CD4-positive, alpha-beta T cell (primary cell): Measurements from ENCODE around the gene ABCG1. TPM values are rescaled to one million over a fixed set of nuclear protein-coding genes. Genes with fewer than 3 reads are reported as not detected.

ENCODE experiments used
- ATAC-seq: fragments of 200-7000 bp; cut with Tn5 transposase; one replicate; pipeline ENCODE4 v1.10.0; 2022; ENCODE audit warnings: mild to moderate bottlenecking; ENCODE audit not compliant: poor library complexity
- CTCF ChIA-PET: fragments of 350-600 bp; sonication (Branson Sonifier 250); formaldehyde crosslinking; loops from one replicate; lab custom pipeline; 2021; ENCODE audit warnings: antibody characterized with exemption, inconsistent platforms; lab: Charles Lee
- POLR2A ChIA-PET: fragments of 350-600 bp; sonication (Branson Sonifier 250); formaldehyde crosslinking; loops from one replicate; lab custom pipeline; 2021; ENCODE audit warnings: antibody characterized with exemption, inconsistent platforms; lab: Charles Lee
- DNase-seq, 14 experiments: peaks; one replicate each; pipeline ENCODE4 v3.0.0-alpha.2; 2013 to 2020; ENCODE audit warnings: mixed read lengths in 2 of 14
- H3K27ac ChIP-seq, 2 donors: one replicate each; pipeline versions ENCODE4 v1.5.1 to v1.7.0; 2013; ENCODE audit warnings: low read length in 2 of 2, low read depth in 1 of 2, mild to moderate bottlenecking in 1 of 2
- H3K27me3 ChIP-seq, 2 experiments: 1 replicate in 1 of 2; 2 replicates in 1 of 2; pipeline versions ENCODE4 v1.6.1 to v1.7.0; 2013; ENCODE audit warnings: low read length in 2 of 2, control low read depth in 1 of 2, mild to moderate bottlenecking in 1 of 2, moderate library complexity in 1 of 2; ENCODE audit not compliant: insufficient read depth in 2 of 2, control insufficient read depth in 1 of 2
- H3K36me3 ChIP-seq: one replicate; pipeline ENCODE4 v1.6.1; 2013; ENCODE audit warnings: low read length, control low read depth; ENCODE audit not compliant: insufficient read depth
- H3K4me1 ChIP-seq: one replicate; pipeline ENCODE4 v1.6.1; 2013; ENCODE audit warnings: low read length, control low read depth; ENCODE audit not compliant: insufficient read depth
- H3K4me3 ChIP-seq: one replicate; pipeline ENCODE4 v1.5.1; 2013; ENCODE audit warnings: mild to moderate bottlenecking, low read length, moderate library complexity
- H3K9me3 ChIP-seq, 2 experiments: 1 replicate in 1 of 2; 2 replicates in 1 of 2; pipeline versions ENCODE4 v1.6.1 to v1.7.0; 2013; ENCODE audit warnings: low read length in 2 of 2, mild to moderate bottlenecking in 2 of 2, control low read depth in 1 of 2, moderate library complexity in 1 of 2; ENCODE audit not compliant: control insufficient read depth in 1 of 2, insufficient read depth in 1 of 2
- H3K27ac Mint-ChIP-seq: one replicate; pipeline ENCODE4 v1.8.0; 2020; ENCODE audit warnings: mixed read lengths
- H3K27me3 Mint-ChIP-seq: one replicate; pipeline ENCODE4 v1.8.0; 2021; ENCODE audit warnings: mixed read lengths
- H3K36me3 Mint-ChIP-seq: one replicate; pipeline ENCODE4 v1.8.0; 2021; ENCODE audit warnings: low read depth, mixed read lengths
- H3K4me1 Mint-ChIP-seq: one replicate; pipeline ENCODE4 v1.8.0; 2021; ENCODE audit warnings: low read depth, mixed read lengths
- H3K4me3 Mint-ChIP-seq: one replicate; pipeline ENCODE4 v1.8.0; 2020; ENCODE audit warnings: mild to moderate bottlenecking, mixed read lengths
- H3K9me3 Mint-ChIP-seq: one replicate; pipeline ENCODE4 v1.8.0; 2020; ENCODE audit warnings: mixed read lengths
- intact Hi-C, 2 experiments: fragments of 100-400 bp; cut with DNase I in 1 of 2; cut with micrococcal nuclease in 1 of 2; formaldehyde crosslinking; loops; one replicate each; pipeline versions ENCODE4 v1.15.1 to v1.9.0; 2023 to 2025; cut with DNase I, micrococcal nuclease
- total RNA-seq, 174 experiments: library from RNA in 2 of 174; stranded (reverse) in 2 of 174; gene quantifications; one replicate each; pipeline ENCODE4 v1.2.3 and lab custom pipeline; 2021 to 2026
- TF ChIP-seq, protein P1 (sequence below): fragments of 200-600 bp; IDR thresholded peaks from one replicate; pipeline ENCODE4 v1.8.0; 2022; ENCODE audit warnings: antibody characterized with exemption, mild to moderate bottlenecking

Gene ABCG1
- total RNA-seq, 2 experiments from 2014 or later, result 109 to 116 TPM

DNA sequence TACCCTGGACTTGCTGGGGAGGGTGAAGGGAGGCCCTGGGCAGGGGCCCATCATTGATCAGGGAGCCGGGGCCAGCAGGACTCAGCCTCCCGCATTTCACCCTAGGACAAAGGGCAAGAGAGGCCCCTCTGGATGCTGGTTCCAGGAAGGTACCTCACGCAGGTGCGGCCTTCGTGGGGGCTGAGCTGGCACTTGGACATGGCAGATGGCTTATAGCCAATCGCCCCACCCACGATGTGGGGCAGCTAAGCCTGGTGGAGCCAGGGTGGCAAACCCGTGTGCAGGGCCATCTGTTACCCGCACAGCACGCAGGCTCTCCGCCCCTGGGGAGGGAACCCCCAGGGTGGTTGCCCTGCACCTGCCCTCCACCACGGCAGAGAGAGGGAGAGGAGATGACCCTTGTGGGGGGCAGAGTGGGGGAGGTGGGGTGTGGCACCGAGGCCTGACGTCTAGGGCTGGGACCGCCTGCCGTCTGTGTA is 93.7 kb downstream of the ABCG1 start:
- Mint-ChIP-seq H3K36me3 (no peaks in the 10 kb centered on the region), H3K4me3 (no peak overlapping the region), H3K9me3 (no peaks in the 10 kb centered on the region), H3K27me3 (peaks cover 8% of the 10 kb centered on the region), H3K4me1 (peaks cover 9% of the 10 kb centered on the region), H3K27ac (no peak overlapping the region)
- DNase-seq, result no peak
- H3K4me3 ChIP-seq, result no peak overlapping the region
- ChIA-PET POLR2A (no interaction called here), CTCF (no interaction called here)
- no peak for ATAC-seq
- no peaks in the 10 kb centered on the region for H3K36me3 ChIP-seq
- H3K9me3 ChIP-seq, result no peaks in the 10 kb centered on the region
- H3K4me1 ChIP-seq, result peaks cover 11% of the 10 kb centered on the region
- H3K27me3 ChIP-seq, result peaks cover 0 to 5% of the 10 kb centered on the region in 2 experiments
- H3K27ac ChIP-seq, result no peak overlapping the region
- TF ChIP-seq, protein P1, sequence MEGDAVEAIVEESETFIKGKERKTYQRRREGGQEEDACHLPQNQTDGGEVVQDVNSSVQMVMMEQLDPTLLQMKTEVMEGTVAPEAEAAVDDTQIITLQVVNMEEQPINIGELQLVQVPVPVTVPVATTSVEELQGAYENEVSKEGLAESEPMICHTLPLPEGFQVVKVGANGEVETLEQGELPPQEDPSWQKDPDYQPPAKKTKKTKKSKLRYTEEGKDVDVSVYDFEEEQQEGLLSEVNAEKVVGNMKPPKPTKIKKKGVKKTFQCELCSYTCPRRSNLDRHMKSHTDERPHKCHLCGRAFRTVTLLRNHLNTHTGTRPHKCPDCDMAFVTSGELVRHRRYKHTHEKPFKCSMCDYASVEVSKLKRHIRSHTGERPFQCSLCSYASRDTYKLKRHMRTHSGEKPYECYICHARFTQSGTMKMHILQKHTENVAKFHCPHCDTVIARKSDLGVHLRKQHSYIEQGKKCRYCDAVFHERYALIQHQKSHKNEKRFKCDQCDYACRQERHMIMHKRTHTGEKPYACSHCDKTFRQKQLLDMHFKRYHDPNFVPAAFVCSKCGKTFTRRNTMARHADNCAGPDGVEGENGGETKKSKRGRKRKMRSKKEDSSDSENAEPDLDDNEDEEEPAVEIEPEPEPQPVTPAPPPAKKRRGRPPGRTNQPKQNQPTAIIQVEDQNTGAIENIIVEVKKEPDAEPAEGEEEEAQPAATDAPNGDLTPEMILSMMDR, result no peak
- intact Hi-C loops, result no loop called here

DNA sequence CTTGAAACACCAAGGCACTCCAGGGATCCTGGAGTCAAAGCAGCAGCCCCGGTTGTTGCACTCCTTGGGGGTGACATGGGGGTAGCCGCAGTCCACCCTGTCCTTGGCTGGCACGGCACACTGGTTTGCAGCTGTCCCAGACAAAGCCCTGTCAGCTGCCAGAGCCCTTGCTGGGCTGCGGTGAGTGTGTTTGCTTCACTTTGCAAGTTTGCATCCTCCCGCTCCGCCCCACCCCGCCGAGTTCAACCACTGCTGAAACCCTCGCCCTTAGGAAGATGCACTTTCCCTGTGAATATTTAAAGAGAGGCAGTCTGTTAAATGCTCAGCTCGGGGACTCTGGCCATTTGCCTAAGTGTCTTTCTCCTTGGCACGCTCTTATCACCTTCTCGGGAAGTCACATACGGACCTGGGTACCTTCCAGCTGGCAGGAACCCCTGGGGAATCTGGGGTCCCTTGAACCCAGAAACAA is 94.6 kb downstream of the ABCG1 start:
- H3K27me3 Mint-ChIP-seq, result peaks cover 5% of the 10 kb centered on the region
- POLR2A ChIA-PET, result no interaction called here
- H3K36me3 ChIP-seq, result no peaks in the 10 kb centered on the region
- no peaks in the 10 kb centered on the region for H3K36me3 Mint-ChIP-seq
- intact Hi-C loops, result no loop called here
- no peak overlapping the region for H3K27ac ChIP-seq
- H3K27me3 ChIP-seq, result no peaks in the 10 kb centered on the region
- H3K4me1 Mint-ChIP-seq, result peaks cover 9% of the 10 kb centered on the region
- no peak for ATAC-seq
- H3K4me1 ChIP-seq, result peaks cover 11% of the 10 kb centered on the region
- H3K4me3 ChIP-seq, result no peak overlapping the region
- H3K9me3 Mint-ChIP-seq, result no peaks in the 10 kb centered on the region
- no peak overlapping the region for H3K4me3 Mint-ChIP-seq
- TF ChIP-seq, protein P1, result no peak
- no peak for DNase-seq
- CTCF ChIA-PET, result no interaction called here
- no peaks in the 10 kb centered on the region for H3K9me3 ChIP-seq
- H3K27ac Mint-ChIP-seq, result no peak overlapping the region

DNA sequence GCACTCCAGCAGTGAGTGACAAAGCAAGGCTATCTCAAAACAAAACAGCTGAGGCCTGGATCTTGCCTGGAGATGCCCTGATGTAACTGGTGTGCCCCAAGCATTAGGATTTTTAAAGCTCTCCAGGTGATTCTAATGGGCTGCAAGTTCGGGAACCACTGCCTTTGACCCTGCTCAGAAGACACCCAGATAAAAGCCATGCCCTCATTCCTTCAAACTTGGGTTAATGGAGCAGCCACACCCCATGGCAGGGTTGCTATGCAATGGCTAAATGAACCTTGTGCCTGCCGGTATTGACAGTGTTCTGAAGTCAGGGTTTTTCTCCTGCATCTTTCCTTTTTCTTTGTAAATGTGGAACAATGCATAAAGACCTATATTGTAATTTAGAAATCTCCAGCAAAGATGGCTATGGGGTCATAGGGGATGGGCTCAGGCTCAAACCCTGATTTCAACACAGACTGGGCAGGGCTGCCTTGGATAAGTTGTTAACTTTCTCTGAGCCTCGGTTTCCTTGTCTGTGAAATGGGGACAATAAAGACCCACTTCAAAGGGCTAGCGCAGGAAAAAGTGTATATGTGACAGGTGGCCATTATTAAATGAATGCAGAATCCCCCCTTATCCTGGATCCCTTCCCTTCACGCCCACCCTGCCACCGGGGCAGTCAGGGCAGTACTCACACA is 95.8 kb downstream of the ABCG1 start:
- intact Hi-C loops, result no loop called here
- no peak for ATAC-seq

More for the DNA sequence above, 95.8 kb downstream of the ABCG1 start:
- CTCF ChIA-PET, result no interaction called here
- TF ChIP-seq, protein P1, result no peak
- Mint-ChIP-seq H3K27me3 (no peaks in the 10 kb centered on the region), H3K4me3 (no peak overlapping the region), H3K4me1 (peaks cover 4% of the 10 kb centered on the region), H3K27ac (no peak overlapping the region), H3K36me3 (no peaks in the 10 kb centered on the region), H3K9me3 (no peaks in the 10 kb centered on the region)
- peaks cover 11% of the 10 kb centered on the region for H3K4me1 ChIP-seq
- DNase-seq, result no peak
- no peaks in the 10 kb centered on the region for H3K9me3 ChIP-seq
- no peak overlapping the region for H3K4me3 ChIP-seq
- no peaks in the 10 kb centered on the region for H3K27me3 ChIP-seq
- POLR2A ChIA-PET, result no interaction called here
- no peak overlapping the region for H3K27ac ChIP-seq
- H3K36me3 ChIP-seq, result no peaks in the 10 kb centered on the region
